Stimulated activated CD8-positive, alpha-beta memory T cell treated with anti-CD3 and anti-CD28 coated beads, Interleukin-7, amount 100 ng/mL, for 48 hours (primary cell): ENCODE data around the gene CCSAP.

ENCODE experiments used
- DNase-seq, 2 donors: peaks; one replicate each; pipeline ENCODE4 v3.0.0-alpha.2; 2020; ENCODE audit warnings: low read depth in 1 of 2; ENCODE audit errors: extremely low read depth in 1 of 2

CCSAP gene

GRCh38 chr1:229326601-229327000 lies 16.2 kb downstream of the CCSAP start:
- no peak for DNase-seq

DNA sequence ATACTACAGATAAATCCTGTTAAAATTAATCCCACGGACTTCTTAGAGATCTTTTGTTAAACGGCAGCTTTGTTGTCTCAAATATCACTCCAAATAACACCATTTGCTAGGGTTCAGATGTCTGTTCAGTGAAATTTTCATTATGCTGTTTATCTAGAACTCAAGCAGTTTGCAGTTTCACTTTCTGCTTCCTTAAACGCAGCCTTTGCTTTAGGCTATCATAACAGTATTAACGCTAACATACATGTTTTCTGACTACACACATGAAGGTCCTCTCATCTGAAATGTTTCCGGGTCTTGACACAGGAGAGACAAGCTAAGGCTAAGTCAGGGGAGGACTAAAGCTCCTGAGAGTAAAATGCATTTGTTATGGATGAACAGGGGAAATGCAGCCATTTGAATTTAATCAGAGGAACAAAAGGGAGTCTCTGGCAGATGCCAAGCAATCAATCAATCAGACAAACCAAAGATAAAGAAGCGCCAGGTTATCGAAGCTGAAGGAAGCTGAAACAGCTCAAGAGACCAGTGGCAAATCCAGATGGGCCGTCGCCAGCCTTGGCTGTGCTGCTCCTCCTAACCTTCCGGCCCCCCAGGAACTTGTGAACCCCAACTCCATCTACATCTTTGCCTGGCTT lies 16.9 kb downstream of the CCSAP start:
- no peak for DNase-seq

- DNase-seq = no peak
Observed at GRCh38 chr1:229325401-229325800, 17.4 kb downstream of the CCSAP start.

GRCh38 chr1:229323885-229324553 lies 18.8 kb downstream of the CCSAP start:
- no peak for DNase-seq

DNA sequence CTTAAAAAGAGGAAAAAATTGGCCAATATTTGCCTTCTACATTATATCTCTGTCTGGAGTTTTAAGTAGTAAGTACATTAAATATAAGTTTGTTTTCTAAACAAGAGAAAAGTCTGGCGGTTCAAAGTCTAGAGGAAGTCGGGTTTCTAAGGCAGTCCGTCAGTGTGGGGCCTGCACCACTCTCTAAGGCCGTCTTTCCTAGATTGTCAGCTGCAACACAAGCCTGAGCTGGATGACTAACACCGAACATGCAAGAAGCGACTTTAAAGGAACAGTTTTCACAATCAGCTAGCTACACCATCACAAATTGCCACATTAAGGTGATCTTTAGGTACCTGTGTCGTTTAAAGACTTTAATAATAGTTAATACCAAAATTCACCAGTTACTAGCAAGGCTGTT lies 19.6 kb downstream of the CCSAP start:
- DNase-seq = no peak

DNA sequence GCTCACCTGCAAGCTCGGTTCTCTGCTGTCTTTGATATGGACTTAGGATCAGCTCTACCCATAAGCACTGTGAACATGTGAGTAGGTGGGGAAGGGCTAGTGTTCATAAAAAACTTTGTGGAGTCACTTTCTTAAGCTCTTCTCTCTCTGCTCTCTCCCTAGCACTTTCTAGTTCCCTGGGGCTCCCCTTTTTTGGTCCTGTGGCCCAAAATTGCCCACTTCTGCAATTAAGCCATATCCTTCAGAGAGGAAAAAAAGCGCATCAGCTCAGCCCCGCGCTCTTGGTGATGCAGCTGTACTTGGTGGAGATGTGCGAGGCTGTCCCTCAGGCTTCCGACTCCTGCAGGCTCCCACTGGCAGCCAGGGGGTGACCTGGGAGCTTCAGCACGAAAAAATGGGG lies 23.4 kb downstream of the CCSAP start:
- DNase-seq = no peak

- no peak for DNase-seq
Observed at GRCh38 chr1:229318056-229318455, 24.8 kb downstream of the CCSAP start.

DNA sequence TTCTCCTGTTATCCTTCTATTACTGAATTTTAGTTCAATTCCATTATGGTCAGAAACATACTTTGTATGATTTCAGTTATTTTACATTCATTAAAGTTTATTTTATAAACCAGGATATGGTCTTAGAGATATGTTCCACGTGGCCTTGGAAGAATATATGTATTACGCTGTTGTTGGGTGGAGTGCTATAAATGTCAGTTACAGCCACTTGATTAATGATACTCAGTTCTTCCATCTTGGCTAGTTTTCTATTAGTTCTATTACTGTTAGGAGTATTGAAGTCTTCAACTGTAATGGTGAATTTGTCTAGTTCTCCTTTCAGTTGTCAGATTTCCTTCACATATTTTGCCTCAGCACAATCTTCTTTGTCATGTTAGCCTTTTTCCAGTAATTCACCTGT lies 26.7 kb downstream of the CCSAP start:
- no peak for DNase-seq

GRCh38 chr1:229310833-229311232 lies 32.0 kb downstream of the CCSAP start:
- DNase-seq = no peak

- no peak for DNase-seq
Observed at GRCh38 chr1:229309684-229310083, 33.2 kb downstream of the CCSAP start.

DNA sequence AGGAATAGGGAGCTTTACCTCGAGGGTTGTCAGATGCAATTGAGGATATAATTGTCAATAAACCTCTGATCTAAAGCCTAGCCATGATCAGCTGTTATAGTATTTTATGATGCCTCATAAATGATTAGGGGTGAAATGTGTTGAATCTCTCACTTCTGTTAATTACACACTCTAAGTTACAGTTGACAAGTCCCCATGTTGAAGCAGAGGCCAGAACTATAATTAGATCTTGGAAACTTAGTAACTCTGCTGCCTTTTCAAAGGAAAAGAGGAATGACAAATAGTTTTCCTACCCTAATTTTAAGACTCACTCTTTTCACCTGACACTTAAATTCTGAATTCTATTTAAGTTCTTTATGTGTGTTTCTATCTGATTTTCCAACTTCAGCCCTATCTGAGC lies 33.8 kb downstream of the CCSAP start:
- DNase-seq = no peak

GRCh38 chr1:229305392-229305791 lies 37.5 kb downstream of the CCSAP start:
- no peak for DNase-seq

DNA sequence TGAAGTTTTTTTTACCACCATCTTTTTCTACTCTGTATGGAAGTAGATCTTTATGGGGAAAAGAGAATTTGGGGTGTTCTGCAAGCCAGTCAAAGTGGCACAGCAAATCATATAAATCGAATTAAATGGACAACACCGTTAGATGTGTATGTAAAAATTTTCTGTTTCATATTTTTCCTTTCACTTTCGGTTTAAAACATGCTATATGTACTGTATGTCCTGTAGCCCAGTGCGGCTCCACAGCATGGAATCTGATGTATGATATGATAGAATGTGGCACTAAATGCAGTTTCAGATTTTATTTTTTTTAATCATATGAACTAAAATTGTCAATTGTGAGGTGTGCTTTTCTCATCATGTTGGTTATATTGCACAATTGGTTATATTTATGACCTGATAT lies 39.0 kb downstream of the CCSAP start:
- no peak for DNase-seq

- no peak for DNase-seq
Observed at GRCh38 chr1:229302740-229303139, 40.1 kb downstream of the CCSAP start.

DNA sequence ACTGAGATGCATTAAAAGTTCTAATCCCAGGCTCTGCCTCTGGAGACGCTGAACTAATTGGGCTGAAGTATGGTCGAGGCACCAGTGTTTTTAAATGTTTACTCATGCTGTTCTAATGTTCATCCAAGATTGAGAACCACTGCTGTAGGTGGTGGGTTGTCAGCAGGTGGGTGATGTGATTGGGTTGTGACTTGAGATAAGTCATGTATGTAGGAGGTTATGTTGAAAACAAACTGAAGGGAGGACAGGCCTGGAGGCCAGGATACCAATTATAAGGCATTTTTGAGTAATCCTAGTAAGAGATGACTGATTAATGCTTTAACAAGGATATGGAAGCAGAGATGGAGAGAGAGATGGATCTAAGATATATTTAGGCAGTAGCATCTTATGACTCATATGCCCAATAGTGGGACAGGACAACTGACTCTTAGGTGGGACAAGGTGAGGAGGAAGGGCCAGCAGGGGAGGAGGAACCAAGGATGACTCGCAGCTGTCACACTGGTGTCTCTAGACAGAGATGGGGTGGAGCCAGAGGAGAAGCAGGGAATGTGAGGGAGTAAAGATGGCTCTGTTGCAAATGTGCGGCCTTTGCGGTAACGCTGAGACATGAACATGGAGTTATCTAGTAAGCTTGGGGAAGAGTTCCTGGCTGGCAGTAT lies 42.6 kb downstream of the CCSAP start:
- DNase-seq = no peak

DNA sequence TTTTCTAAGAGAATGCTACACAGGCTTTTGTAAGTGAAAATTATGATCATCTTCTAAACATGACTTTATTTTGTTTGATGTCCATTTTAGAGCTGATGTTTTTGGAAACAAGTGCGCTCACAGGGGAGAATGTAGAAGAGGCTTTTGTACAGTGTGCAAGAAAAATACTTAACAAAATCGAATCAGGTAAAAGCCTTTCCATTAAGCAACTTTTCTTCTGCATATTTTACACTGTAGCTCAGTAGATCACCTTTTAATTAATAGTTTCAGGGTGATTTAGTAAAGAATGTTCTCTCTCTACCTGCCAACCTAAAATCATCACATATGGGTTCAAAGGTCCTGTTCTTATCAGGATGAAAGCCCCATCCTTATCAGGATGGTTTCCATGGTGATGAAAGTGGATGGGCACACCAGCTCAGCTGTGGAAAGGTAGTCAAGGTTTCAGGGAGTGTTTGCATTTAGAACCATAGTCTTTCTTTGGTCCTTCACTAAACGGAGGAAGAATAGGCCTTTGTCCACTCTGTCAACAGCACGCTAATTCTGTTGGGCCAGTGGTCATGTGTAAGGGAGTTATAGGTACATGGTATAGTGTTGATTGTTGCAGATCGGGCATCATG lies 43.9 kb downstream of the CCSAP start:
- DNase-seq = no peak

GRCh38 chr1:229298420-229298819 lies 44.4 kb downstream of the CCSAP start:
- DNase-seq = no peak

- no peak for DNase-seq
Observed at GRCh38 chr1:229297746-229298145, 45.1 kb downstream of the CCSAP start.

DNA sequence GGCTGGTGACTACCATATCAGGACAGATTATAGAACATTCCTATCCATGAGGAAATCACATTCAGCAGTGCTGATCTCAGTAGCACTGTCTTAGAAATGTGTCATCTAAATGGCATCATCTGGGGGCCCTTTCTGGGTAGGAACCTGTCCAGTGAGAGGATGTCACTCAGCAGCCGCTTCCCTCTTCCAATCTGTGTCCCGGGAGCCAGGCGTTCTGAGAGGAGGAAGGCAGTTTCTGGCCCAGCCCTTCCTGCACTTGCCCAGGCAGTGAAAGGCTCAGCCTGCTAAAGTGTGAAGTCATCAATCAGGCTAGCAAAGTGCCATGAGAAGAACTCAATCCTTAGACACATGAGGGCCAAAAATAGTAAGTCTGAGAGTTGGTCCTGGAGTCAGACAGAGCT lies 46.3 kb downstream of the CCSAP start:
- no peak for DNase-seq

DNA sequence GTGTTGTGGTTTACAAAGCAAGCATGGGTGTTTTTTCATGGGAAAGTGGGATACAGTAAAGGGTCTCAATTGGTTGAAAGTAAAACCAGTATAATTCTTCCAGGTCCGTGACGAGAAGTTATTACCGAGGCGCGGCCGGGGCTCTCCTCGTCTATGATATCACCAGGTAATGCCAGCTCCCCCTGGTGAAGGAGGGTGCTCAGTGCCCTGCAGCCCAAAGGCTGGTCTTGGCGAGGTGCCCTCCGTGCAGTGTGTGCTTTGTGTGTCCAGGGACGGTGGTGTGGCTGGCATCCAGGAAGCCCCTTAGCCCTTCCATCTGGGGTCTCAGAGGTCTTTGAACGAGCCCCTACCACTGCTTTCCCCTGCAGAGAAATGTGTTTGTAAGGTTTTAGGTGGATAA lies 47.1 kb downstream of the CCSAP start:
- no peak for DNase-seq

DNA sequence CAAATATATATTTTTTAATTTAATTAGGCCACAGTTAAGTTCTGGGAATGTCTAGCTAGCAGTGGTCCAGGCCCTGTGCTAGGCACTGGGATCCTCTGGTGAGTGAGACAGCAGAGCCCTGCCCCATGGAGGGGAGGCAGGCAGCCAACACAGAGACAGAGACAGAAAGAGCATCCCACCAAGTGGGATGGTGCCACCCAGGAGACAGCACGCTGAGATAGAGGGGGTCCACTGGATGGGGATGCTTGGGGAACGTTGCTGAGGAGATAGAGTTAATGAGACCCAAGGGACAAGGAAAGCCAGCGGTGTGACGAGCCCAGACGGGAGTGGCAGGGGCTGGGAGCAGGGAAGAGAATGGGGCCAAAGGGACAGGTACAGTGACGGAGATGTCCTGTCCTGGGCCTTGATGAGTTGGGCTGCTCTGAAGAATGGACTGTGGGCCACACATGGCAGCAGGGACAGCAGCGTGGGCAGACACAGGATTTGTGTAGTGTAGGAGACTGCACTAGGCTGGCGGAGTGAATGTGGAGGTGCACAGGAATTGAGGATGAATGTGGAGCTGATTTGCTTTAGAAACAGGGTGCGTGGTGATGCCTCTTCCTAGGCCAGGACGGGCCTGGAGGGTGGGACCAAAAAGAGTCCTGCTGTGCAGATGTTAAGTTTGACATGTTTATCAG lies 49.2 kb downstream of the CCSAP start:
- DNase-seq = no peak
